NCI-H82 treated with DMSO at 0.1 percent for 48 hours (cell line): Measurements from ENCODE around the gene CD9.

ENCODE experiments used
- DNase-seq: peaks from one replicate; lab custom pipeline; 2025; ENCODE audit not compliant: unreplicated experiment; lab: John Stamatoyannopoulos, UW

CD9 gene

DNA sequence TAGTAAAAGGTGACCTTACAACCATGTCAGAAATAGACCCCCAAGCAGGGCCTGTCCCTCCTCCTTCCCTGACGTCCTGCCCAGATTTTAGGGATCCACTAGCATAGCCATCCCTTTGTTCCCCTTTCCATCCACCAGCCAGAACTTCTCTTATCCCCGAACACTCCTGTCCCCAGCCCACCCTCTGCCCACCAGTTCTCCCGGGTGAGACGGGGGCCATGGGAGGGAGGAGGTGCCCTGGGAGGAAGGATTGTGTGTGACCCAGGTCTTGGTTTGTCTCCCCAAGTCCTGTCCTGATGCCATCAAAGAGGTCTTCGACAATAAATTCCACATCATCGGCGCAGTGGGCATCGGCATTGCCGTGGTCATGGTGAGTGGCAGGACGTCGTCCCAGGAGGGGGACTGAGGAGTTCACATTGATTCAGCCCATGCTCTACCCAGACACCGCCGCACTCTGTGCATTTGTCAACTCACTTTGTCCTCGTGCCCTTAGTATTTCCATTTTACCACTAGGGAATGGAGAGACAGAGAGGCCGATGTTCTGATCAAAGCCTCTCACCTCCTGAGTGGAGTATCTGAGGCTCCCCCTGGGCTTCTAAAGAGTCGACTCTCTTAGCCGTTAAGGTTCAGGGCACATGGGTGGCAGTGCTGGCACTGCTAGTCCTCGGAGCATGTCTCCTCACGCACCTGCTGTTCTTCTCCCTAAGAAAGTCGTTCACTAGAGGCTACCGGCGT lies 35.9 kb downstream of the CD9 start:
- DNase-seq: no peak

DNA sequence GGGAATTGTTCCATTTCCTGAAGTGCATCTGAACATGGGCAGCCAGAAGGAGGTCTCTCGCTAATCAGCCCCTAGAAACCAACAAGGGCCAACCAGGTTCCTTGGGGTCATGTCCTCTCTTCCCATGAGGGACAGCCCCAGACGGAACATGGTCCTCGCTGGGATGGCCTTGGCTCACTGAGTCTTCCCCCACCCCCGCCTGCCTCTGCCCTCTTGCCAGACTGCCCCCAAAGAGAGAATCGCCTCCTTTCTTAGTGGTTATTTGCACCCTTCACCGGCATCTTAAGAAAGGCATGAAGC lies 36.4 kb downstream of the CD9 start:
- DNase-seq: no peak

DNA sequence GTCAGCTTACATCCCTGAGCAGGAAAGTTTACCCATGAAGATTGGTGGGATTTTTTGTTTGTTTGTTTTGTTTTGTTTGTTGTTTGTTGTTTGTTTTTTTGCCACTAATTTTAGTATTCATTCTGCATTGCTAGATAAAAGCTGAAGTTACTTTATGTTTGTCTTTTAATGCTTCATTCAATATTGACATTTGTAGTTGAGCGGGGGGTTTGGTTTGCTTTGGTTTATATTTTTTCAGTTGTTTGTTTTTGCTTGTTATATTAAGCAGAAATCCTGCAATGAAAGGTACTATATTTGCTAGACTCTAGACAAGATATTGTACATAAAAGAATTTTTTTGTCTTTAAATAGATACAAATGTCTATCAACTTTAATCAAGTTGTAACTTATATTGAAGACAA lies 37.6 kb downstream of the CD9 start:
- no peak for DNase-seq

- no peak for DNase-seq
Observed at GRCh38 chr12:6238875-6239274, 38.7 kb downstream of the CD9 start.

DNA sequence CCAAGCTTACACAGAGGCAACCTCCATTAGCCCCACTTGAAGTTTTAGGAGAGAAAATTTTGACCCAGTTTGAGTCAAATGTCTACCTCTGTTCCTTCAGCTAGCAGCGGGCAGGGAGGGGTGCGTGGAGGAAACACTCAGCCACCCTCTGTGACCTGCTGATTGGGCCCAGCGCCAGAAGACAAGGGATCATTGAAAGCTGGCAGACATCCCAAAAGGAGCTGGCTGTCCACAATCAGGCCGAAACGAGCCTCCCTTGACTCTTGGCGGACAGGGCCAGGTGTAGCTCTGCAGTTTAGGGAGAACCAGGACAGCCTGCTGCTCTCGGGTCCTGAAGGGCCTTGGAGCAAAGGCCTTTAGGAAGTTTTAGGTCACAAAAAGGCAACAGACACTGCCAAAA lies 41.3 kb downstream of the CD9 start:
- DNase-seq: no peak

DNA sequence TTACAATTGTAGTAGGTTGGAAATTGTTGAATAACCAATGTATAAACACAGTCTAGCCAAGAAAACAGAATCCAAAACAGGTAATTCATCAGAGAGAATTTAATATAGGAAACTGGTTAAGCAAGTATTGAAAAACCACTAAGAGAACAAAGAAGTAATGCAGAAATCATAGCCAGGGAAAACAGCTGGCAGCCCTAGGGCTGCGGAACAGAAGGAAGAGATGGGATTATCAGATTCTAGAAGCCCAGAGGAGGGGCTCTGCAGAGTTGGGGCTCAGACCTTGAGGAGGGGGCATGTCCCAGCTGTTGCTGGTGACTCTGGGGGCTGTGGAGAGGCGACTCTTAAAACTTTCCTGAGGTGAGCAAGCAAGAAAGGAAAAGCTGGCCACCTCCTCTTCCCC lies 49.4 kb downstream of the CD9 start:
- DNase-seq: peak; percentile 83

- DNase-seq: peak; percentile 61
Observed at GRCh38 chr12:6250343-6250742, 50.1 kb downstream of the CD9 start.

DNA sequence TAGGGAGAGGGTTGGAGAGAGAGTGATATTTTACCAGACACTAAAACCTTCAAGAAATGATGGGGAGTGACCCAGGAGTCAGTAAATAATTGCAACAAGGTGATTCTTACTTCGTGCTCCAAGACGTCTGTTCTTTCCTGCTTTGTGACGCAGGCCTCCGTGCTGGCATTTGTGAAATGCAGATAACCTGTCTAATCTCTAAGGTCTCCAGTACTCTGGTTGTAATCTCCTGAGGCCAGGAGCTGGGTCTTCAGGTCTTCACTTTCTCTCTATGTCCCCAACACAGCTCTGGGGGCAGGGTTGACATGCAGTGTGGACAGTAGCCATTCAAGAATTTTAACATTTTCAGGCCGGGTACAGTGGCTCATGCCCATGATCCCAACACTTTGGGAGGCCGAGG lies 53.1 kb downstream of the CD9 start:
- no peak for DNase-seq

GRCh38 chr12:6254491-6254890 lies 54.3 kb downstream of the CD9 start:
- no peak for DNase-seq

DNA sequence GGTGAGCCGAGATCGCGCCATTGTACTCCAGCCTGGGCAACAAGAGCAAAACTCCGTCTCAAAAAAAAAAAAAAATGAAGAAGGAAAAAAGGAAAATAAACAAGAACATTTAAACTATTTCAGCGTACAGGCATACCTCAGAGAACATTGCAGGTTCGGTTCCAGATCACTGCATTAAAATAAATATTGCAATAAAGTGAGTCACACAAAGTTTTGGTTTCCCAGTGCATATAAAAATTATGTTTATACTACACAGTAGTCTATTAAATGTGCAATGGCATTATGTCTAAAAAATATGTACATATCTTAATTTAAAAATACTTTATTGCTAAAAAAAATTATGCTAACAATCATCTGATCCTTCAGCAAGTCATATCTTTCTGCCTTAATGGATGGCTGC lies 56.8 kb downstream of the CD9 start:
- no peak for DNase-seq

- no peak for DNase-seq
Observed at GRCh38 chr12:6262211-6262610, 62.0 kb downstream of the CD9 start.

- DNase-seq: no peak
Observed at GRCh38 chr12:6262623-6263022, 62.4 kb downstream of the CD9 start.

- DNase-seq: no peak
Observed at GRCh38 chr12:6263931-6264330, 63.7 kb downstream of the CD9 start.

DNA sequence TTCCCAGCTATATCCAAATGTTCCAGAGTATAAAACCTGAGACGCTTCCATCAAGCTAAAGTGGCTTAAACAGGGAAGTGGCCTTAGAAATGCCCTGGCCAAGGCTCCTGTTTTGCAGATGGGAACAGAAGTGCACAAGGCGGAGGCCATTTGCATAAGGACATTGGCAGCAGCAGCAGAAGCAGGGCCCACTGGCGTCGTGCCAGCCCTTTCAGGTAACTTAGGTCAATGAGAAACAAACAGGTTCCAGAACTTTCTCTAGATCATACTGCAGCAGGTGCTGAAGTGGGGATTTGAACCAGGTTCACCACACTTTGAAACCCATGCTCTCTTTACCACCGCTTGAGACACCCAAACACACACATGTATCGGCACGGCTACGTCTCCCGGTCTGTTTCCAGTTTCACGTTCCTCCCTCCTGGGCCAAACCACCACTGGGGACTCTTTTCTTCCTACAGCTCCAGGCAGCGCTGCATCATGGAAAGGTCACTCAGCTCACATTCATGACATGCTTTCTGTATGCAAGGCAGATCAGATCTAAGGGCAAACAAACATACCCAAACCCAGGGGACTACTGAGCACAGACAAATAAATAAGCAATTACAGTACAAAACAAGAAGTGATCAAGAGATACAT lies 64.3 kb downstream of the CD9 start:
- DNase-seq: no peak

GRCh38 chr12:6265038-6265405 lies 64.8 kb downstream of the CD9 start:
- DNase-seq: no peak

DNA sequence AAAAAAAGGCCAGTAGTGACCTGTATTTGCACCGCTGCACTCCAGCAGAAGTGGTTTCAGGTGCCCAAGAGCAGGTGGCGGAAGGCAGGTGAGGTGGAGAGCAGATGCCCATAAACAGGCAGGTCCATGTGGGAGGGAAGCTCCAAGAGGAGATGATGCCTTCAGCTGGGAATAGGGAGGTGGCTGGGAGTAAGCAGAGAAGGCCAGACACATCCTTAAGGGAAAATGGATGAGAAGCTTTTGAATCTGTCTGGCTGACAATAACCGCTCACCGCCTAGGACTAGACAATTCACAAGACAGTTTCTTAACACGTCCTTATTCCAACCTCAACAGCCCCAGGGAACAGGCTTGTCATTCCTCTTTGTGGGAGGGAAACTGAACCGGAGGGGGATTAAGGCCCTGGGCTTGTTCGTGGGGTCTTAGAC lies 66.4 kb downstream of the CD9 start:
- DNase-seq: no peak

- DNase-seq: no peak
Observed at GRCh38 chr12:6266971-6267721, 66.9 kb downstream of the CD9 start.

DNA sequence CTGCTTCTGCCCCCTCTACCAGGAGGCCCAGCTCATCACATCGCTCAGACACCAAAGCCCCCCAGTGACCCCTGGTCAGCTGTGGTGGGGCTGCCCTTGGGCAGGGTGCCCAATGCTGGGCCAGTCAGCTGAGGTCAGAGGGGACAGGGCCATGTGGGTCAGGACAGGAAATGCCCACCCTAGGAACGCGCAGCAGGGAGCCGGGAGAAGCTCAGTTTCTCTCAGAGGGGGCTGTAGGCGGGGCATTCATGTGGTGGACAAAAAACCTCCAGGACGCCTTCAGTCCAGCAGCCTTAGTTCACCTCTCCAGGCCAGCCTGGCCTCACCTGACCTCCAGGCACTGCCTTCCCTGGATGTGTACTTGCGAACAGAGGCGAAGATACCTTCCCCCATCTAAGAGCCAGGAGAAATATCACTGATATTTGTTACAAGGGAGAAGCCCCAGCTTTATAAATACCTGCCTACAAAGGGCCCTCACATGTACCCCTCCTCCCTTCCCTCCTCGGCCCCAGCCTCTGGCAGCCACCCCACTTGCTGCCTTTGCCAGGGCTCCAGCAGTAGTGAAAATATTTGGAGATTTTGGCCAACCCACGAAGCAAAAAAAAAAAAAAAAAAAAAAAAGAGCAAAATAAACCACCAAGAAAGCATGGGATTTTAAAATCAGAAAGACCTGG lies 68.4 kb downstream of the CD9 start:
- DNase-seq: no peak

GRCh38 chr12:6269986-6270385 lies 69.8 kb downstream of the CD9 start:
- DNase-seq: no peak

DNA sequence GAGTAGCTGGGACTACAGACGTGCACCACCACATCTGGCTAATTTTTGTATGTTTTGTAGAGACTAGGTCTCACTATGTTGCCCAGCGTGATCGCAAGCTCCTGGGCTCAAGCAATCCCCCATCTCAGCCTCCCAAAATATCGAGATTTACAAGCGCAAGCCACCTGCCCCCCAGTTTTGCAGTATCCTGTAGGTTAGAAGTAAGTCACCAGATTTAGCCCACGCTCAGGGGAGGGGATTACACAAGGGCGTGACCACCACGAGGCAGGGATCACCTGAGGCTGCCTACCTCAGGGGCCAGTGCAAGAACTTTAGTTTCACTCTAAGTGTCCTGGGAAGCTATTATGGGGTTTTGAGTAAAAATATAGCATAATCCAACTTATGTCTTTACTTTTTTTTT lies 71.1 kb downstream of the CD9 start:
- no peak for DNase-seq

DNA sequence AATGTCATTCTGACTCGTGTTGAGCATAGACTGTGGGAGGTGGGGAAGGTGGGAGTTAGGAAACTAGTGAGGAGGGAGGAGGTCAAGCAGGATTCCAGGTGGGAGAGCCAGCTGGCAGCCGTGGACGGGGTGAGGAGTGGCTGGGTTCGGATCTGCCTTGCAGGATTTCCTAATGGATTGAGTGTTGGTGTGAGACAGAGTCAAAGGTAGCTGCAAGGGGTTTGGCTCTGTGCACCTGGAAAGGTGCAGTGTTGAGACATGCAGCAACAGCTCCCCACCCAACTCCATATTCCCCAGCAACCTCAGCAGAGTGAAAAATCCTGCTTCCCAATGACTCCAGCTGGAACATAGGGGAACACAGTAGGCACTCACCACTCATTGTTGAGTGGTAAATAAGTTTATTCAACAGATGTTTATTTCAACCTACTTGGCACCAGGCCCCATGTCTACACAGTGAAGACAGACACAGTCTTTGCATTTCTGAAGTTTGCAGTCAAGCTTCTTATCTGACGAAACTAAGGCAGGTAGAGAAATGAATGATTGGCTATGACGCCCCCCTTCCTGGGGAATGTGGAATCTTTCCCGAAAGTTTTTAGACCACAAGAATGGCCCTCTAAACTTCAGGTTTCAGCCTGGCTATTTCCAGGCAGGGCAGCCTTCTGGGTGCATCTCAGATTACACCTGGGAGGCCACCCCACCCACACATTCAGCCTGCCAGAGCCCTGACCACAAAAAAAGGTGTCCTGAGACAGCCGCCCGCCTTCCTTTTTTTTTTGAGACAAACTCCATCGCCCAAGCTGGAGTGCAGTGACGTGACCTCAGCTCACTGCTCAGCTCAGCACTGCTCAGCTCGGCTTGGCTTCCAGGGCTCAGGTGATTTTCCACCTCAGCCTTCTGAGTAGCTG lies 72.4 kb downstream of the CD9 start:
- DNase-seq: no peak
